Activated CD8-positive, alpha-beta T cell treated with anti-CD3 and anti-CD28 coated beads for 36 hours (primary cell): ENCODE measurements around the gene PLA2G4F. TPM values are rescaled to one million over a fixed set of nuclear protein-coding genes. Genes with fewer than 3 reads are reported as not detected.
"Not testable (repeated sequence)": the region's sequence is repeated elsewhere in the genome, so short reads cannot be mapped to it uniquely, and the experiment has no call there.

Experiments used
- ATAC-seq: fragments of 200-7000 bp; cut with Tn5 transposase; one replicate; pipeline ENCODE4 v1.10.0; 2021; ENCODE audit warnings: mild to moderate bottlenecking, moderate library complexity
- CTCF ChIA-PET: fragments of 350-600 bp; sonication (Branson Sonifier 250); formaldehyde crosslinking; loops from one replicate; lab custom pipeline; 2021; ENCODE audit warnings: antibody characterized with exemption; lab: Charles Lee
- POLR2A ChIA-PET: fragments of 350-600 bp; sonication (Branson Sonifier 250); formaldehyde crosslinking; loops from one replicate; lab custom pipeline; 2021; ENCODE audit warnings: antibody characterized with exemption; lab: Charles Lee
- DNase-seq: peaks from one replicate; pipeline ENCODE4 v3.0.0-alpha.2; 2020
- H3K27ac Mint-ChIP-seq: one replicate; pipeline ENCODE4 v1.8.0; 2021; ENCODE audit warnings: mild to moderate bottlenecking, mixed read lengths
- H3K27me3 Mint-ChIP-seq: one replicate; pipeline ENCODE4 v1.8.0; 2021; ENCODE audit warnings: mixed read lengths
- H3K36me3 Mint-ChIP-seq: one replicate; pipeline ENCODE4 v1.8.0; 2021; ENCODE audit warnings: low read depth, mixed read lengths
- H3K4me1 Mint-ChIP-seq: one replicate; pipeline ENCODE4 v1.8.0; 2021; ENCODE audit warnings: low read depth, mixed read lengths
- H3K4me3 Mint-ChIP-seq: one replicate; pipeline ENCODE4 v1.8.0; 2021; ENCODE audit warnings: mild to moderate bottlenecking, moderate library complexity, mixed read lengths
- H3K9me3 Mint-ChIP-seq: one replicate; pipeline ENCODE4 v1.8.0; 2021; ENCODE audit warnings: mixed read lengths
- CTCF ChIP-seq: fragments of 200-600 bp; IDR thresholded peaks from one replicate; pipeline ENCODE4 v1.8.0; 2022; ENCODE audit warnings: antibody characterized with exemption, mild to moderate bottlenecking
- intact Hi-C: fragments of 100-400 bp; cut with micrococcal nuclease; formaldehyde crosslinking; loops from one replicate; pipeline ENCODE4 v1.10.0; 2022
- microRNA-seq: library from miRNA; unstranded; fragments of <30 nt; microRNA quantifications from one replicate; pipeline ENCODE4 v1.2.0, GENCODE V29; 2022; ENCODE audit warnings: borderline microRNAs expressed, borderline replicate concordance
- total RNA-seq, 2 experiments: library from RNA; stranded (reverse); gene quantifications; one replicate each; pipeline ENCODE4 v1.2.3, GENCODE V29; 2021

The PLA2G4F gene
- total RNA-seq, 2 experiments from 2014 or later = not detected

DNA sequence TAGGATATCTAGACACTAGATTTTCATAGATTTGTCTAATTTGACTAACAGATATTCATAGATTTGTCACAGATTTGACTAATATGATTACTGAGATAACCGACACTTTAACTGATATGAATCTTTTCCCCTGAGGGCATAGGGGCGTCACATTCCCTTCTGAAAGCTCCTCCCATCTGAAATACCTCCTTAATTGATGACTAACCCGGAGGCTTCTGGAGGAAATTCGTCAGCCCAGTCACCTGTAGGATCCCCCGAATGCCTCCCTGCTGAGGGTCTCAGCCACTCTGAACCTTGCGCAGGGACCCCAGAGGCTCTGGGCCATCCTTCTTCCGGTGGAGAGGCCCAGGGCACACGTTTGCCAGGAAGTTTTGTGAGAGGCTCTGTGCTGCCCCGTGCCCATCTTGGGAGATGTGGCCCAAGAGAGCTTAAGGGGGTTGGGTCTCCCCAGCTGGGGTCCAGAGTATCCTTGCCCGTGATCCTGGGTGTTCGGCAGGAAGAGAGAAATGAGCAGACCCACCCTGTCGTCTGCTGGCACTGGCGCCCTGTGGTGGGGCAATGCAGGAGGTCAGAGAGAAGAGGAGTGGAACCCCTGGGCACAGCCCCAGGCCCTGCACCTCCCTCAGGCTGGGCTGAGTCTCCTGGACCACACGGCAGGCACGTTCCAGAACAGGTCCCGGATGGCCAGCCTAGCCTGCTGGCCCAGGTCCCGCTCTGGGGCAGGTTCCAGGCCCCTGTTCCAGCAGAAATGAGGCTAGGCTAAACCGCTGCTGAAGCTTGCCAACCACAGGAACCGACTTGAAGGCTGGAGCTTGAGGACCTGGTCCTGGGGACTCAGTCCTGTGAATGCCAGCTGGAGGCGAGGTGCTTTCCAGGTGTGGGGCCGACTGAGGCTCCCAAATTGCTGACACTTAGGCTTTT is 63.8 kb downstream of the PLA2G4F start:
- no peak for DNase-seq
- intact Hi-C loops = no loop called here
- POLR2A ChIA-PET = no interaction called here

GRCh38 chr15:42091753-42092397 is 64.6 kb downstream of the PLA2G4F start:
- H3K9me3 Mint-ChIP-seq, ATAC-seq, DNase-seq, H3K27me3 Mint-ChIP-seq, H3K4me3 Mint-ChIP-seq, intact Hi-C loops, H3K36me3 Mint-ChIP-seq, H3K27ac Mint-ChIP-seq, POLR2A ChIA-PET, H3K4me1 Mint-ChIP-seq: not testable (repeated sequence)
- CTCF ChIA-PET = interaction anchor here (3.8 kb wide), 1 partner anchor 8 kb away, joined by 13 read pairs; no protein-coding TSS in a partner anchor

More for the DNA sequence above, 63.8 kb downstream of the PLA2G4F start:
- no peak overlapping the region for H3K27ac Mint-ChIP-seq
- H3K4me1 Mint-ChIP-seq = no peaks in the 10 kb centered on the region
- CTCF ChIA-PET = interaction anchor here (3.8 kb wide), 1 partner anchor 8 kb away, joined by 13 read pairs; no protein-coding TSS in a partner anchor
- H3K9me3 Mint-ChIP-seq = no peaks in the 10 kb centered on the region
- no peak for TF ChIP-seq CTCF
- H3K27me3 Mint-ChIP-seq = no peaks in the 10 kb centered on the region
- H3K36me3 Mint-ChIP-seq = no peaks in the 10 kb centered on the region
- no peak overlapping the region for H3K4me3 Mint-ChIP-seq
- no peak for ATAC-seq

DNA sequence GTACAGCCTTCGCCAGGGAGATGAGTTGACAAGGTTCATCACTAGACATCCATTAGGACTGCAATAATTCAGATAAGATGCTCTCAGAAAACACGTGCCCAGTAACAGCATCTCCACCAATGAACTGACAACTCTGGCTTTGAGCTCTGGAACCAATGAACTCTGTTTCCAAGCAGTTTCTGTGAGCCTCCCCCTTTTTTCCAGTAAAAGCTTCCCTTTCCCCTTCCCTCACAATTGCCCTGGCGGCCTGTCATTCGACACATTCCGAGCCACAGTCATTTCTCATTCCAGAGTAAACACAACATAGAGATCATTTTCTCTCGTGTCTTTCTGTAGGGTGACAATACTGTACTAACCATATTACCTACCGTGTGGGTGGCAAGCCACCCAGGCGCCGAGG is 65.7 kb downstream of the PLA2G4F start:
- Mint-ChIP-seq H3K36me3 (no peaks in the 10 kb centered on the region), H3K4me3 (no peak overlapping the region), H3K27ac (no peak overlapping the region), H3K27me3 (no peaks in the 10 kb centered on the region), H3K9me3 (no peaks in the 10 kb centered on the region), H3K4me1 (no peaks in the 10 kb centered on the region)
- ChIA-PET CTCF (interaction anchor here (1.0 to 1.3 kb wide), 3 partner anchors 9 to 48 kb away, joined by 3 to 4 read pairs (median 3); no protein-coding TSS in a partner anchor), POLR2A (no interaction called here)
- DNase-seq = no peak
- no peak for TF ChIP-seq CTCF
- no peak for ATAC-seq
- intact Hi-C loops = no loop called here

DNA sequence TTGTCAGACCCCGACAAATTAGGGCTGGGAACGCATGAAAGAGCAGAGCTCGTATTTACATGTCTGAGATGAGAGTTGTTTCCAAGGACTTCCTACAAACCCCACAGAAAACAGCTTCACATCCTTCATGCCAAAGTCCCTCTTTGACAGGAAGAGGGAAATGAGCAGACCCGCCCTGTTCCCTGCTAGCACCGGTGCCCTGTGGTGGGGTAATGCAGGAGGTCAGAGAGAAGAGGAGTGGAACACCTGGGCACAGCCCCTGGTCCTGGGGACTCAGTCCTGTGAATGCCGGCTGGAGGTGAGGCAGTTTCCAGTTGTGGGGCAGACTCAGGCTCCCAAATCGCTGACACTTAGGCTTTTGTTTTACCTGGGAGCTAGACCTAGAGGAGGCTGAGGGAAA is 66.1 kb downstream of the PLA2G4F start:
- no peak for DNase-seq
- H3K27ac Mint-ChIP-seq = no peak overlapping the region
- H3K4me1 Mint-ChIP-seq = no peaks in the 10 kb centered on the region
- ChIA-PET POLR2A (no interaction called here), CTCF (interaction anchor here (1.0 to 1.3 kb wide), 3 partner anchors 9 to 48 kb away, joined by 3 to 4 read pairs (median 3); no protein-coding TSS in a partner anchor)
- no peaks in the 10 kb centered on the region for H3K36me3 Mint-ChIP-seq
- no peaks in the 10 kb centered on the region for H3K9me3 Mint-ChIP-seq
- no peaks in the 10 kb centered on the region for H3K27me3 Mint-ChIP-seq
- intact Hi-C loops = no loop called here
- no peak for TF ChIP-seq CTCF
- H3K4me3 Mint-ChIP-seq = no peak overlapping the region
- ATAC-seq = no peak

GRCh38 chr15:42089942-42090341 is 66.5 kb downstream of the PLA2G4F start:
- no peak overlapping the region for H3K4me3 Mint-ChIP-seq
- H3K36me3 Mint-ChIP-seq = no peaks in the 10 kb centered on the region
- H3K4me1 Mint-ChIP-seq = no peaks in the 10 kb centered on the region
- intact Hi-C loops = no loop called here
- no peaks in the 10 kb centered on the region for H3K27me3 Mint-ChIP-seq
- TF ChIP-seq CTCF = no peak
- ChIA-PET CTCF (interaction anchor here (1.3 to 2.0 kb wide), 2 partner anchors 11 to 47 kb away, joined by 4 to 6 read pairs; no protein-coding TSS in a partner anchor), POLR2A (no interaction called here)
- no peaks in the 10 kb centered on the region for H3K9me3 Mint-ChIP-seq
- DNase-seq (no peak), ATAC-seq (no peak)
- no peak overlapping the region for H3K27ac Mint-ChIP-seq

Small RNA genes within 50 kb of the gene (microRNA-seq; reads per million reads assigned to microRNA genes)
- 58.7 reads per million, percentile 62 among the genes with 10 or more reads in this experiment for gene MIR627

Other genes with a start within 250 kb of the PLA2G4F start
- 10 to 100 TPM; 22.3 to 22.6 TPM for gene EHD4, start 184.1 kb downstream of the PLA2G4F start, total RNA-seq
- gene PLA2G4E, start 135.6 kb downstream of the PLA2G4F start, total RNA-seq = not detected
- gene PLA2G4D, start 62.1 kb downstream of the PLA2G4F start, total RNA-seq = not detected
- gene VPS39, start 51.7 kb upstream of the PLA2G4F start, total RNA-seq = 10 to 100 TPM; 47.3 to 49.8 TPM
- gene GANC, start 116.6 kb upstream of the PLA2G4F start, total RNA-seq = 10 to 100 TPM; 18.0 to 22.2 TPM
- gene TMEM87A, start 116.8 kb upstream of the PLA2G4F start, total RNA-seq = 10 to 100 TPM; 23.6 to 24.7 TPM
- gene CAPN3, start 202.9 kb upstream of the PLA2G4F start, total RNA-seq = 1 to 10 TPM; 3.3 to 3.5 TPM